ENCODE results near the gene REEP5. TPM values are rescaled to one million over a fixed set of nuclear protein-coding genes. Genes with fewer than 3 reads are reported as not detected.

REEP5 gene
- total and polyA plus RNA-seq, 2 of the 4 experiments (the other 2 are of a cell fraction): 49.3 to 82.0 TPM

- CTCF ChIA-PET: no interaction called here
- Histone ChIP-seq H3K4me3 (ENCODE audit: insufficient read depth, low read depth, low read length) (no peak overlapping the region), H2AK9ac (replicated peaks; ENCODE audit: low read depth, low read length, poor library complexity) (no peak overlapping the region), H2BK5ac (ENCODE audit: low read depth, low read length, poor library complexity, severe bottlenecking) (no peak overlapping the region), H3K4ac (ENCODE audit: low read depth, low read length) (no peak overlapping the region), H3K27ac (ENCODE audit: insufficient read depth, low read length) (no peak overlapping the region), H4K5ac (ENCODE audit: low read depth, low read length) (no peak overlapping the region), H2AK5ac (ENCODE audit: low read depth, low read length) (no peak overlapping the region), H2BK20ac (ENCODE audit: low read depth, low read length) (no peak overlapping the region), H3K9me3 (ENCODE audit: control insufficient read depth, insufficient read depth, low read length) (no peaks in the 10 kb centered on the region), H3K18ac (ENCODE audit: low read depth, low read length) (no peak overlapping the region), H2BK15ac (ENCODE audit: low read depth, low read length) (no peak overlapping the region), H3K27me3 (ENCODE audit: control insufficient read depth, insufficient read depth, low read length) (no peaks in the 10 kb centered on the region), H3K79me1 (ENCODE audit: low read depth in 1 of 2, low read length in 2 of 2) (no peaks in the 10 kb centered on the region; a peak in 1 of 4 replicates), H4K20me1 (ENCODE audit: insufficient read depth, low read length) (no peaks in the 10 kb centered on the region), H3K9me1 (ENCODE audit: insufficient read depth, low read length) (peaks cover 2% of the 10 kb centered on the region; the same call in 1 of the 2 replicates), H3K36me3 (ENCODE audit: control insufficient read depth, insufficient read depth, low read length) (no peaks in the 10 kb centered on the region), H3K4me2 (ENCODE audit: low read depth, low read length) (no peak overlapping the region), H4K91ac (ENCODE audit: insufficient read depth, low read depth, low read length) (no peak overlapping the region), H3K4me1 (ENCODE audit: control insufficient read depth, insufficient read depth, low read length) (peaks cover 8% of the 10 kb centered on the region), H2AFZ (replicated peaks; ENCODE audit: low read length, poor library complexity) (no peak overlapping the region), H3K9ac (ENCODE audit: low read depth, low read length) (no peak overlapping the region), H3K14ac (replicated peaks; ENCODE audit: low read depth, low read length) (no peak overlapping the region), H4K8ac (ENCODE audit: low read depth in 2 of 2, low read length in 2 of 2) (no peak overlapping the region), H3K23ac (ENCODE audit: low read depth, low read length) (no peak overlapping the region), H2BK120ac (ENCODE audit: low read depth, low read length) (no peak overlapping the region), H3K56ac (ENCODE audit: extremely low read depth, insufficient read depth, low read length) (no peak overlapping the region)
- intact Hi-C loops (cut with micrococcal nuclease): loop anchor here (1.0 kb wide), 1 partner anchor 11 kb away; the partner anchor contains the start of gene REEP5
- TF ChIP-seq BHLHE40 (IDR thresholded peaks at IDR 0.05; ENCODE audit: low read depth, low read length): no peak
- TF ChIP-seq, protein P1, sequence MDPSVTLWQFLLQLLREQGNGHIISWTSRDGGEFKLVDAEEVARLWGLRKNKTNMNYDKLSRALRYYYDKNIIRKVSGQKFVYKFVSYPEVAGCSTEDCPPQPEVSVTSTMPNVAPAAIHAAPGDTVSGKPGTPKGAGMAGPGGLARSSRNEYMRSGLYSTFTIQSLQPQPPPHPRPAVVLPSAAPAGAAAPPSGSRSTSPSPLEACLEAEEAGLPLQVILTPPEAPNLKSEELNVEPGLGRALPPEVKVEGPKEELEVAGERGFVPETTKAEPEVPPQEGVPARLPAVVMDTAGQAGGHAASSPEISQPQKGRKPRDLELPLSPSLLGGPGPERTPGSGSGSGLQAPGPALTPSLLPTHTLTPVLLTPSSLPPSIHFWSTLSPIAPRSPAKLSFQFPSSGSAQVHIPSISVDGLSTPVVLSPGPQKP (IDR thresholded peaks at IDR 0.05; ENCODE audit: borderline replicate concordance, low read depth, low read length): no peak
- TF ChIP-seq SMC3 (IDR thresholded peaks at IDR 0.05; ENCODE audit: low read depth, low read length): no peak
- TF ChIP-seq CHD1 (IDR thresholded peaks at IDR 0.05; ENCODE audit: low read depth, low read length): no peak
- no peak for TF ChIP-seq RFX5 (IDR thresholded peaks at IDR 0.05; ENCODE audit: low read depth, low read length)
- TF ChIP-seq RCOR1 (IDR thresholded peaks at IDR 0.05; ENCODE audit: insufficient replicate concordance, low read length): no peak
- no peak for TF ChIP-seq CEBPB (IDR thresholded peaks at IDR 0.05; ENCODE audit: low read depth, low read length)
- TF ChIP-seq MAZ (IDR thresholded peaks at IDR 0.05; ENCODE audit: borderline replicate concordance, low read depth, low read length): no peak
- TF ChIP-seq NFE2L2 (IDR thresholded peaks at IDR 0.05; ENCODE audit: low read depth, low read length): no peak
- TF ChIP-seq USF2 (IDR thresholded peaks at IDR 0.05; ENCODE audit: low read depth, low read length): no peak
- TF ChIP-seq RAD21 (IDR thresholded peaks at IDR 0.05; ENCODE audit: low read length): no peak
- BruUV-seq (replicated peaks): no TSS peak
- DNase-seq (no peak), ATAC-seq (ENCODE audit: low read depth) (no peak)
- dilution Hi-C loops (cut with HindIII; ENCODE audit: low sequenced_read_pairs, unreplicated experiment): no loop called here
- in situ Hi-C loops (cut with MboI; ENCODE audit: low sequenced_read_pairs): no loop called here
- POLR2A ChIA-PET (ENCODE audit: unreplicated experiment): no interaction called here
- WGBS, 2 experiments (ENCODE audit: extremely low coverage in 2 of 2, insufficient read length in 1 of 2): no CpG with 5 or more reads among the region's 1 CpG
Observed at GRCh38 chr5:112933105-112933504, 11.1 kb upstream of the REEP5 start.
